Fibroblast of lung (primary cell): ENCODE measurements around the gene COL19A1. TPM values are rescaled to one million over a fixed set of nuclear protein-coding genes. Genes with fewer than 3 reads are reported as not detected.

ENCODE experiments used
- DNase-seq, 2 donors: peaks; one replicate each; pipeline versions ENCODE4 v3.0.0 to v3.0.0-alpha.2; 2010; ENCODE audit warnings: low read depth in 2 of 2
- H2AFZ ChIP-seq: 2 replicates; pipeline ENCODE4 v1.5.1; 2012; ENCODE audit warnings: low read length, control low read depth, inconsistent platforms
- H3K27ac ChIP-seq: 2 replicates; pipeline ENCODE4 v1.5.1; 2011; ENCODE audit warnings: low read length, control low read depth; ENCODE audit not compliant: insufficient read depth
- H3K27me3 ChIP-seq: 2 replicates; pipeline ENCODE4 v1.5.1; 2011; ENCODE audit warnings: mild to moderate bottlenecking, low read length; ENCODE audit not compliant: control insufficient read depth, insufficient read depth
- H3K36me3 ChIP-seq: 2 replicates; pipeline ENCODE4 v1.5.1; 2011; ENCODE audit warnings: low read length; ENCODE audit not compliant: control insufficient read depth, insufficient read depth
- H3K4me1 ChIP-seq: 2 replicates; pipeline ENCODE4 v1.5.1; 2011; ENCODE audit warnings: low read length; ENCODE audit not compliant: control insufficient read depth, insufficient read depth; ENCODE audit errors: extremely low read depth
- H3K4me2 ChIP-seq: 2 replicates; pipeline ENCODE4 v1.5.1; 2011; ENCODE audit warnings: low read length, control low read depth; ENCODE audit not compliant: insufficient read depth; ENCODE audit errors: extremely low read depth
- H3K4me3 ChIP-seq, 4 experiments: fragments of 200-600 bp in 1 of 4; sonication (generic) in 1 of 4; replicated peaks in 1 of 4; 2 replicates each; pipeline ENCODE4 v1.5.1; 2011 to 2016; ENCODE audit warnings: low read length in 4 of 4, low read depth in 3 of 4, mild to moderate bottlenecking in 3 of 4, control low read depth in 2 of 4, inconsistent platforms in 1 of 4, mixed read lengths in 1 of 4; ENCODE audit not compliant: insufficient read depth in 1 of 4; ENCODE audit errors: control extremely low read depth in 1 of 4
- H3K79me2 ChIP-seq: 2 replicates; pipeline ENCODE4 v1.5.1; 2012; ENCODE audit warnings: mild to moderate bottlenecking, low read length, inconsistent platforms; ENCODE audit not compliant: control insufficient read depth, insufficient read depth
- H3K9ac ChIP-seq: 2 replicates; pipeline ENCODE4 v1.5.1; 2011; ENCODE audit warnings: mild to moderate bottlenecking, low read length, control low read depth; ENCODE audit not compliant: insufficient read depth
- H3K9me3 ChIP-seq: 2 replicates; pipeline ENCODE4 v1.5.1; 2012; ENCODE audit warnings: low read depth, low read length; ENCODE audit not compliant: control insufficient read depth, insufficient read depth
- H4K20me1 ChIP-seq: 2 replicates; pipeline ENCODE4 v1.5.1; 2011; ENCODE audit warnings: low read length; ENCODE audit not compliant: control insufficient read depth, insufficient read depth; ENCODE audit errors: extremely low read depth
- CTCF ChIP-seq, 2 donors: IDR thresholded peaks in 1 of 2; conservative IDR thresholded peaks in 1 of 2; 1 replicate in 1 of 2; 2 replicates in 1 of 2; pipeline ENCODE4 v1.5.1; 2011 to 2012; ENCODE audit warnings: low read length in 2 of 2, control low read depth in 1 of 2, inconsistent platforms in 1 of 2, low read depth in 1 of 2, mild to moderate bottlenecking in 1 of 2
- EZH2 ChIP-seq: IDR thresholded peaks from 2 replicates; pipeline ENCODE4 v1.5.1; 2012; ENCODE audit warnings: low read length, control low read depth, mild to moderate bottlenecking; ENCODE audit errors: missing control alignments
- polyA plus RNA-seq, 2 donors: library from polyadenylated mRNA; depleted of rRNA in 1 of 2; stranded (reverse) in 1 of 2; unstranded in 1 of 2; fragments of >200 nt; gene quantifications; 2 replicates each; pipeline ENCODE4 v1.2.1, GENCODE V29; 2011 to 2012; ENCODE audit warnings: missing spikeins in 1 of 2
- total RNA-seq: library from RNA; depleted of rRNA; stranded (reverse); fragments of >200 nt; gene quantifications from 2 replicates; pipeline ENCODE4 v1.2.1, GENCODE V29; 2014

COL19A1 gene
- total and polyA plus RNA-seq, 2 donors (not counting 1 experiment from before 2014, with no cell fraction given) = 0.01 TPM; not detected in 1

DNA sequence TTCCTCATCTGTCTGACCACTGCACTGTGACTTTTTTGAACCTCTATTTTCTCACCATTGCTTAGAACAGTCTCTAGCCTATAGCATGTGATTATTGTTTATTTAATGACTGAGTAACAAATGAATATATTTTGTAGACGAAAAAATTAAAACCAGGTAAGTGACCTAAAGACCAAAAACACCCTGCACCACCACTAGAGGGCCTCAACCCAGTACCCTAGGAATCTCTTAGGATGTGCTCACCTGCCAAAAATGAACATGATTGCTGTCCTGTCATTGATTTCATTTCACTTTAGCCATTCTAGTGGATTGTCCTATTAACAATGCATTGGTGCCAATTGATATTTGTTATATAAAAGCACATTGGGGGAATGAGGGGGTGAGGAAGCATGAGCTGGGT, 237.4 kb downstream of the COL19A1 start:
- Histone ChIP-seq H3K27ac (no peak overlapping the region), H3K9ac (no peak overlapping the region), H2AFZ (no peak overlapping the region), H3K79me2 (no peaks in the 10 kb centered on the region), H3K36me3 (no peaks in the 10 kb centered on the region), H3K27me3 (no peaks in the 10 kb centered on the region), H3K4me3 (no peak overlapping the region), H3K4me1 (no peaks in the 10 kb centered on the region), H3K9me3 (no peaks in the 10 kb centered on the region), H4K20me1 (no peaks in the 10 kb centered on the region), H3K4me2 (no peak overlapping the region)
- no peak for DNase-seq
- TF ChIP-seq EZH2 (no peak), CTCF (conservative IDR thresholded peaks at IDR 0.05 in 1 of 2, IDR thresholded peaks at IDR 0.05 in 1 of 2; ENCODE audit: low read depth in 1 of 2, low read length in 2 of 2) (peak; percentile 26 to 54)

- Histone ChIP-seq H3K79me2 (no peaks in the 10 kb centered on the region), H2AFZ (no peak overlapping the region), H4K20me1 (no peaks in the 10 kb centered on the region), H3K4me3 (no peak overlapping the region), H3K9me3 (no peaks in the 10 kb centered on the region), H3K27me3 (no peaks in the 10 kb centered on the region), H3K27ac (no peak overlapping the region), H3K4me1 (no peaks in the 10 kb centered on the region), H3K36me3 (no peaks in the 10 kb centered on the region), H3K9ac (no peak overlapping the region), H3K4me2 (no peak overlapping the region)
- TF ChIP-seq CTCF (conservative IDR thresholded peaks at IDR 0.05 in 1 of 2, IDR thresholded peaks at IDR 0.05 in 1 of 2; ENCODE audit: low read depth in 1 of 2, low read length in 2 of 2) = peak; percentile 63 to 71
- no peak for TF ChIP-seq EZH2
- DNase-seq = peak; percentile 17 to 66
These were observed 241.7 kb downstream of the COL19A1 start for GRCh38 chr6:70107852-70108629.

DNA sequence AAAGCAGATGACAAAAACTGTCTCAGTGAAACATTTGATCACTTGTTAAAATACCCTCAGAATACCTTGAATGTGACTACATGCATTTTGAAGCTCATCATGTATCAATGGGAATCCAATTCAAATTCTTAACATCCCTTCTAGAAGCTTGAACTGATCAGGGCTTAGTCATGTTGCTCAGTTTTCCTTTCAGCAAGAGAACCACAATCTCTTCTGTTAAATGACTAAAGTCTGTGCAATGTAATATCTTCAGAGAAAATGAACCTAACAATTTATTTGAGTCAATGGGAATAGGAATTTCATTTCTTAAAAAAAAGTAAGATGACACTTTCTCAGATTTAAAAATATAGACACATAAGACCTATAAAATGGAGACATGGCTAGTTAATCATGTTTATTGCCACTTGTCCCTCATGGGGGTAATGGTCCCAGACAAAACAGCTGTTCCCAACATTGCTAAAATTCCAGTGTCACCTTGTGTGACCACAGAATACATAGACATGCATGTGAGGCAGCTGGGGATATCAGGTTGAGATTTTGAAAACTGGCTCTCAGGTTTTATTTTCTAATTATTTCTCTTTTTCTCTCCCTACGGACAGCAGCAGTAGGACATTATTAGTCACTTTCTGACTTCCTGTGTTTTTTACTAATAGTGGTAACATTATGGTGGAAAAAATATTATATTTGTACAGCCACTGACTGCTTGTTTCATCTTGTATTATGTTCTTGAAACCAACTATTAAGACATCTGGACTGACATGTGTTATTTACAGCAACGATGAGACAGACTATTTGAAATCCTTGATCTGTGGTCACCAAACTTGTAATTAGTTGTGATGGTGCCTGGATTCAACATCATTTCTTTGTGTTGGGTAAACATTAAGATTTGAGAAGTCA, 244.0 kb downstream of the COL19A1 start:
- Histone ChIP-seq H3K27ac (no peak overlapping the region), H3K4me1 (no peaks in the 10 kb centered on the region), H3K4me3 (no peak overlapping the region), H2AFZ (no peak overlapping the region), H3K27me3 (no peaks in the 10 kb centered on the region), H3K79me2 (no peaks in the 10 kb centered on the region), H3K4me2 (no peak overlapping the region), H4K20me1 (no peaks in the 10 kb centered on the region), H3K9ac (no peak overlapping the region), H3K36me3 (no peaks in the 10 kb centered on the region), H3K9me3 (no peaks in the 10 kb centered on the region)
- peak in 1 of 2 donors; percentile 15 for DNase-seq
- TF ChIP-seq CTCF (conservative IDR thresholded peaks at IDR 0.05 in 1 of 2, IDR thresholded peaks at IDR 0.05 in 1 of 2; ENCODE audit: low read depth in 1 of 2, low read length in 2 of 2) = no peak
- no peak for TF ChIP-seq EZH2
